Smooth muscle cell (in vitro differentiated cells): Measurements from ENCODE around the gene AKAP8. TPM values are rescaled to one million over a fixed set of nuclear protein-coding genes. Genes with fewer than 3 reads are reported as not detected.

Experiments used
- DNase-seq: peaks from one replicate; lab custom pipeline; 2025; ENCODE audit not compliant: unreplicated experiment; lab: John Stamatoyannopoulos, UW
- H2AFZ ChIP-seq: fragments of 200-600 bp; sonication (generic); 2 replicates; pipeline ENCODE4 v1.6.0; 2016; ENCODE audit warnings: antibody characterized with exemption, low read depth, mild to moderate bottlenecking
- H3F3A ChIP-seq: fragments of 200-600 bp; sonication (generic); 2 replicates; pipeline ENCODE4 v1.6.0; 2017; ENCODE audit warnings: antibody characterized with exemption, low read depth
- H3K27ac ChIP-seq: fragments of 200-600 bp; sonication (generic); 2 replicates; pipeline ENCODE4 v1.5.1; 2016; ENCODE audit warnings: low read depth, mild to moderate bottlenecking
- H3K27me3 ChIP-seq: fragments of 200-600 bp; sonication (generic); 2 replicates; pipeline ENCODE4 v1.6.1; 2016; ENCODE audit warnings: low read depth, mild to moderate bottlenecking
- H3K36me3 ChIP-seq: fragments of 200-600 bp; sonication (generic); 2 replicates; pipeline ENCODE4 v1.5.1; 2016; ENCODE audit warnings: low read depth
- H3K4me1 ChIP-seq: fragments of 200-600 bp; sonication (generic); 2 replicates; pipeline ENCODE4 v1.5.1; 2016; ENCODE audit warnings: low read depth
- H3K4me2 ChIP-seq: fragments of 200-600 bp; sonication (generic); 2 replicates; pipeline ENCODE4 v1.6.0; 2016; ENCODE audit warnings: mild to moderate bottlenecking
- H3K4me3 ChIP-seq: fragments of 200-600 bp; sonication (generic); 2 replicates; pipeline ENCODE4 v1.5.1; 2016; ENCODE audit warnings: mild to moderate bottlenecking
- H3K79me2 ChIP-seq: fragments of 200-600 bp; sonication (generic); 2 replicates; pipeline ENCODE4 v1.6.0; 2016; ENCODE audit warnings: low read depth, mild to moderate bottlenecking
- H3K9ac ChIP-seq: fragments of 200-600 bp; sonication (generic); 2 replicates; pipeline ENCODE4 v1.6.0; 2016; ENCODE audit warnings: low read depth
- H3K9me3 ChIP-seq: fragments of 200-600 bp; sonication (generic); replicated peaks from 2 replicates; pipeline ENCODE4 v1.5.1; 2016; ENCODE audit warnings: low read depth
- H4K20me1 ChIP-seq: fragments of 200-600 bp; sonication (generic); 2 replicates; pipeline ENCODE4 v1.6.0; 2016; ENCODE audit warnings: low read depth
- CTCF ChIP-seq: fragments of 200-600 bp; sonication (generic); IDR thresholded peaks from 2 replicates; pipeline ENCODE4 v1.5.1; 2017; ENCODE audit warnings: borderline replicate concordance, mild to moderate bottlenecking, antibody characterized with exemption; ENCODE audit not compliant: insufficient read depth, poor library complexity, severe bottlenecking
- WGBS: methylation state at CpG from one replicate; pipeline ENCODE4 v1.1.7; 2016; ENCODE audit warnings: low lambda C conversion rate; 5-methylcytosine and 5-hydroxymethylcytosine counted together
- polyA plus RNA-seq: library from polyadenylated mRNA; unstranded; fragments of >200 nt; fragmentation: Nextera tagmentation; extraction: Ambion mirVana; gene quantifications from 2 replicates; pipeline ENCODE4 v1.2.1, GENCODE V29; 2016
- total RNA-seq: library from RNA; depleted of rRNA; stranded (reverse); fragments of >200 nt; gene quantifications from 2 replicates; pipeline ENCODE4 v1.2.3, GENCODE V29; 2014

Gene AKAP8
- total and polyA plus RNA-seq, 2 experiments from 2014 or later, result 12.0 to 19.1 TPM

GRCh38 chr19:15393963-15394362 is 14.4 kb upstream of the AKAP8 start:
- Histone ChIP-seq H2AFZ (no peak overlapping the region), H3K4me2 (no peak overlapping the region), H4K20me1 (peaks cover 82% of the 10 kb centered on the region), H3K27ac (peak overlapping the region; percentile 6), H3K4me1 (no peaks in the 10 kb centered on the region), H3K27me3 (no peaks in the 10 kb centered on the region), H3K4me3 (no peak overlapping the region), H3K9ac (no peak overlapping the region), H3K9me3 (no peaks in the 10 kb centered on the region), H3K79me2 (peaks cover 59% of the 10 kb centered on the region), H3F3A (no peaks in the 10 kb centered on the region), H3K36me3 (peaks cover 9% of the 10 kb centered on the region)
- DNase-seq, result no peak
- no peak for TF ChIP-seq CTCF

GRCh38 chr19:15390814-15391213 is 11.2 kb upstream of the AKAP8 start:
- Histone ChIP-seq H3K27ac (no peak overlapping the region), H4K20me1 (peaks cover 75% of the 10 kb centered on the region), H3K36me3 (peaks cover 9% of the 10 kb centered on the region), H2AFZ (no peak overlapping the region), H3K4me2 (no peak overlapping the region), H3F3A (no peaks in the 10 kb centered on the region), H3K4me3 (no peak overlapping the region), H3K79me2 (peaks cover 74% of the 10 kb centered on the region), H3K27me3 (no peaks in the 10 kb centered on the region), H3K9me3 (no peaks in the 10 kb centered on the region), H3K9ac (no peak overlapping the region), H3K4me1 (no peaks in the 10 kb centered on the region)
- no peak for TF ChIP-seq CTCF
- DNase-seq, result no peak
- 88% methylated on average over 2 of the region's 2 CpGs for WGBS

DNA sequence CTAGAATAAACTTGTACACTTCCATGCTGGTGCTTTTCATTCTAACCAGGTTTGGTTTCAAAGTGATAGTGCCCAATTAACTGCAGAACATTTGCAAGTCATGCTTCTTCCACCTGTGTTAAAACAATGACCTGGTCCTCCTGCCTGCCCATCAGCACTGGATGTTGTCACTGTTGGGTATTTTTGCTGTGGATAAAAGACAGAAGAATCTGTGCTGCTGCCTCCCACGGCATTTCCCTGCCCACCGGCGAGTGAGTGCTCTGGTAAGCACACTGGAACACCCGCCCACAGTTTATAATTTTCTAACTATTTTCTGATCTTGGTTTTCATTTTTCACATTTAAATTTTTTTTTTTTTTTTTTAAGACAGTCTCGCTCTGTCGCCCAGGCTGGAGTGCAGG is 2.3 kb upstream of the AKAP8 start:
- H3K36me3 ChIP-seq, result no peaks in the 10 kb centered on the region
- peaks cover 8% of the 10 kb centered on the region for H3K4me1 ChIP-seq
- peak overlapping the region; percentile 16 for H3K27ac ChIP-seq
- H3K9ac ChIP-seq, result no peak overlapping the region
- no peak for TF ChIP-seq CTCF
- DNase-seq, result no peak
- no peak overlapping the region for H2AFZ ChIP-seq
- no peak overlapping the region for H3K4me3 ChIP-seq
- H3K9me3 ChIP-seq, result no peaks in the 10 kb centered on the region
- 77% methylated on average over 6 of the region's 6 CpGs for WGBS
- peaks cover 33% of the 10 kb centered on the region for H4K20me1 ChIP-seq
- H3F3A ChIP-seq, result peaks cover 34% of the 10 kb centered on the region
- H3K4me2 ChIP-seq, result no peak overlapping the region
- no peaks in the 10 kb centered on the region for H3K27me3 ChIP-seq
- H3K79me2 ChIP-seq, result peaks cover 35% of the 10 kb centered on the region

DNA sequence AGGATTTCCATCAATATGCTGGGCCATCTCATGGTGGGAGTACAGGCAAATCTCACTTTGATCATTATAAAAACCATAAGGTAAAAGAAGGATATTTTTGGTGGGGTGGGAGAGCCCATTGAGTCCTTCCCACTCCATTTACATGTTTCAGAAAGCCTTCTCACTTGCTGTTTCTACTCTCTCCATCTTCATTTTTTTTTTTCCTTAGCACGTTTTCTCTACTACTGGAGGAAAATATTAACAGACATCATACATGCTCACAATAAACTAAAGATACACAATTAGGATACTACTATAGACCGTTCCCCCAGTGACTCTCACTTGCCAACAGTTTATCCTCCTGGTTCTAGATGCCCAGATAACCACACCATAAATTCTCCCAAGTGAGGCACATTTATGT is 1.8 kb upstream of the AKAP8 start:
- H3K27me3 ChIP-seq, result no peaks in the 10 kb centered on the region
- peaks cover 8% of the 10 kb centered on the region for H3K4me1 ChIP-seq
- peak overlapping the region; percentile 84 for H3K27ac ChIP-seq
- H2AFZ ChIP-seq, result no peak overlapping the region
- no peak overlapping the region for H3K4me3 ChIP-seq
- no peaks in the 10 kb centered on the region for H3K36me3 ChIP-seq
- no peak overlapping the region for H3K9ac ChIP-seq
- H3K79me2 ChIP-seq, result peaks cover 37% of the 10 kb centered on the region
- DNase-seq, result no peak
- H3K9me3 ChIP-seq, result no peaks in the 10 kb centered on the region
- peaks cover 34% of the 10 kb centered on the region for H3F3A ChIP-seq
- H4K20me1 ChIP-seq, result peaks cover 34% of the 10 kb centered on the region
- H3K4me2 ChIP-seq, result no peak overlapping the region
- WGBS, result 88% methylated on average over 2 of the region's 2 CpGs
- TF ChIP-seq CTCF, result no peak
